Measurements from ENCODE around the gene TPD52L1. TPM values are rescaled to one million over a fixed set of nuclear protein-coding genes. Genes with fewer than 3 reads are reported as not detected.

TPD52L1 gene
- total RNA-seq, 2 donors from 2014 or later = 24.9 to 39.1 TPM

GRCh38 chr6:125269328-125269985, 115.9 kb downstream of the TPD52L1 start:
- H3K9ac ChIP-seq (ENCODE audit: extremely low read depth, low read length, poor library complexity, severe bottlenecking) = no peak overlapping the region

GRCh38 chr6:125270380-125270779, 116.8 kb downstream of the TPD52L1 start:
- no peak overlapping the region for H3K27ac Mint-ChIP-seq
- WGBS, 2 experiments (ENCODE audit: insufficient coverage in 1 of 2, insufficient read length in 1 of 2) = 93 to 95% methylated on average over 3 to 4 of the region's 4 CpGs
- H3K4me1 ChIP-seq (ENCODE audit: control insufficient read depth, insufficient read depth, low read length) = no peaks in the 10 kb centered on the region
- no peaks in the 10 kb centered on the region for H3K9me3 Mint-ChIP-seq
- no peaks in the 10 kb centered on the region for H3K27me3 ChIP-seq (ENCODE audit: control insufficient read depth, insufficient read depth, low read length, poor library complexity, severe bottlenecking)
- DNase-seq = no peak
- H3K27ac ChIP-seq (ENCODE audit: low read depth, low read length) = no peak overlapping the region
- peaks cover 20% of the 10 kb centered on the region for H3K36me3 Mint-ChIP-seq (ENCODE audit: low read depth)
- no peak for TF ChIP-seq CTCF (conservative IDR thresholded peaks at IDR 0.05)
- H3K9ac ChIP-seq (ENCODE audit: extremely low read depth, low read length, poor library complexity, severe bottlenecking) = no peak overlapping the region
- H3K9me3 ChIP-seq (ENCODE audit: control insufficient read depth, low read length) = no peaks in the 10 kb centered on the region
- H3K27me3 Mint-ChIP-seq (ENCODE audit: insufficient read depth) = no peaks in the 10 kb centered on the region
- H3K4me3 ChIP-seq (ENCODE audit: low read length) = no peak overlapping the region
- no peaks in the 10 kb centered on the region for H3K4me1 Mint-ChIP-seq
- no peak overlapping the region for H3K4me3 Mint-ChIP-seq
- peaks cover 14% of the 10 kb centered on the region for H3K36me3 ChIP-seq (ENCODE audit: control insufficient read depth, insufficient read depth, low read length)

More at GRCh38 chr6:125269328-125269985, 115.9 kb downstream of the TPD52L1 start:
- DNase-seq = no peak
- Mint-ChIP-seq H3K36me3 (ENCODE audit: low read depth) (peaks cover 20% of the 10 kb centered on the region), H3K4me1 (no peaks in the 10 kb centered on the region), H3K4me3 (no peak overlapping the region), H3K27me3 (ENCODE audit: insufficient read depth) (no peaks in the 10 kb centered on the region), H3K27ac (no peak overlapping the region), H3K9me3 (no peaks in the 10 kb centered on the region)
- H3K27ac ChIP-seq (ENCODE audit: low read depth, low read length) = no peak overlapping the region
- no peak overlapping the region for H3K4me3 ChIP-seq (ENCODE audit: low read length)
- H3K9me3 ChIP-seq (ENCODE audit: control insufficient read depth, low read length) = no peaks in the 10 kb centered on the region
- WGBS, 2 experiments (ENCODE audit: insufficient coverage in 1 of 2, insufficient read length in 1 of 2) = 93 to 94% methylated on average over 4 to 7 of the region's 7 CpGs
- peaks cover 8% of the 10 kb centered on the region for H3K36me3 ChIP-seq (ENCODE audit: control insufficient read depth, insufficient read depth, low read length)
- no peak for TF ChIP-seq CTCF (conservative IDR thresholded peaks at IDR 0.05)
- H3K27me3 ChIP-seq (ENCODE audit: control insufficient read depth, insufficient read depth, low read length, poor library complexity, severe bottlenecking) = no peaks in the 10 kb centered on the region
- no peaks in the 10 kb centered on the region for H3K4me1 ChIP-seq (ENCODE audit: control insufficient read depth, insufficient read depth, low read length)

- Mint-ChIP-seq H3K9me3 (no peaks in the 10 kb centered on the region), H3K27ac (no peak overlapping the region), H3K4me3 (no peak overlapping the region), H3K27me3 (ENCODE audit: insufficient read depth) (no peaks in the 10 kb centered on the region), H3K4me1 (no peaks in the 10 kb centered on the region), H3K36me3 (ENCODE audit: low read depth) (peaks cover 28% of the 10 kb centered on the region)
- Histone ChIP-seq H3K9me3 (ENCODE audit: control insufficient read depth, low read length) (no peaks in the 10 kb centered on the region), H3K4me3 (ENCODE audit: low read length) (no peak overlapping the region), H3K9ac (ENCODE audit: extremely low read depth, low read length, poor library complexity, severe bottlenecking) (no peak overlapping the region), H3K27ac (ENCODE audit: low read depth, low read length) (no peak overlapping the region), H3K27me3 (ENCODE audit: control insufficient read depth, insufficient read depth, low read length, poor library complexity, severe bottlenecking) (no peaks in the 10 kb centered on the region), H3K36me3 (ENCODE audit: control insufficient read depth, insufficient read depth, low read length) (peaks cover 16% of the 10 kb centered on the region), H3K4me1 (ENCODE audit: control insufficient read depth, insufficient read depth, low read length) (no peaks in the 10 kb centered on the region)
- TF ChIP-seq CTCF (conservative IDR thresholded peaks at IDR 0.05) = no peak
- DNase-seq = no peak
- 87 to 98% methylated on average over 7 to 8 of the region's 8 CpGs for WGBS, 2 experiments (ENCODE audit: insufficient coverage in 1 of 2, insufficient read length in 1 of 2)
Measured at GRCh38 chr6:125271486-125272159, 118.0 kb downstream of the TPD52L1 start.
